Subcutaneous adipose tissue (tissue), 4 donors: ENCODE results near the gene BRD3. TPM values are rescaled to one million over a fixed set of nuclear protein-coding genes. Genes with fewer than 3 reads are reported as not detected.

Source experiments
- CTCF ChIP-seq: fragments of 450-650 bp; IDR thresholded peaks from one replicate; pipeline ENCODE4 v1.5.1; 2016; ENCODE audit warnings: low read depth, mild to moderate bottlenecking, control low read depth, antibody characterized with exemption, moderate library complexity
- total RNA-seq, 4 donors: library from RNA; depleted of rRNA; stranded (reverse); fragments of >200 nt; gene quantifications; one replicate each; pipeline ENCODE4 v1.1.0, GENCODE V29; 2016

Gene BRD3
- total RNA-seq, 4 donors from 2014 or later: 18.7 to 67.4 (median 22.1) TPM

- no peak for TF ChIP-seq CTCF
Measured at GRCh38 chr9:134037641-134038040, 30.2 kb downstream of the BRD3 start.

GRCh38 chr9:134036130-134036529, 31.7 kb downstream of the BRD3 start:
- no peak for TF ChIP-seq CTCF

GRCh38 chr9:134035041-134036039, 32.5 kb downstream of the BRD3 start:
- TF ChIP-seq CTCF: no peak

DNA sequence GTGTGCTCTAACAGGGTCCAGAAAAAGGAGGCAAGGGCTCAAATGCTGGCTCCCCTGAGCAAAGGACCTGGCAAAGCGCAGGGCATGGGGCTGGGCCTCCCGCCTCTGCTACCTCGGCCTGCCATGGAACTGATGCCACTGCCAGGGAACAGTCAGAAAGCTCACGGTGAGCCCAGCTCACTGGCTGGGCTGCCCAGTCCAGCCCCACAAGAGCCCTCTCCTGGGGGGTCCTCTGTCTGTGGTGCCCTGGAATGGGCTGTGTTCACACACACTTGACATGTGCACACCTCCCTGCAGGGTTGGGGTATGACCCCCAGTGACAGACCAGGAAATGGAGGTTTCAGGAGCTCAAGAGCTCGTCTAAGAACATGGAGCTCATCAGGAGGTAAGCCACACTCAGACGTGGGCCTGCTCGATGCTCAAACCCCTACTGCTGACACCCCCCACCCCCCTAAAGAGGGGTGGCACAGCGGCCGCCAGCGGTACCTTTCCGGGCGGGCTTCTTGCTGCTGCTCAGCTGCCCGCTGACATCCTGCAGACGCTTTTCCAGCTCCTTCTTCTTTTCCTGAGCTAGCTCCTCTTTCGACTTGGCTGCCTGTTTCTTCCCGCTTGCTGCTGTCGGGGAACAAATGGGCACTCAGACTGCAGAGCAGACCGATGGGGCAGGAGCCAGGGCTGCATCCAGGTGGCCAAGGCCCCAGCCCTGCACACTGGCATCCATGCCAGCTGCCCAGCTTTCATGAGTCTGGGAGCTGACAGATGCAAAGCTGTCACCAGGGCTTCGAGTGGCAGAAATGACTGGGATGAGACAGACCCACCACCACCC, 33.4 kb downstream of the BRD3 start:
- TF ChIP-seq CTCF: no peak

- no peak for TF ChIP-seq CTCF
Measured at GRCh38 chr9:134033516-134034214, 34.2 kb downstream of the BRD3 start.

DNA sequence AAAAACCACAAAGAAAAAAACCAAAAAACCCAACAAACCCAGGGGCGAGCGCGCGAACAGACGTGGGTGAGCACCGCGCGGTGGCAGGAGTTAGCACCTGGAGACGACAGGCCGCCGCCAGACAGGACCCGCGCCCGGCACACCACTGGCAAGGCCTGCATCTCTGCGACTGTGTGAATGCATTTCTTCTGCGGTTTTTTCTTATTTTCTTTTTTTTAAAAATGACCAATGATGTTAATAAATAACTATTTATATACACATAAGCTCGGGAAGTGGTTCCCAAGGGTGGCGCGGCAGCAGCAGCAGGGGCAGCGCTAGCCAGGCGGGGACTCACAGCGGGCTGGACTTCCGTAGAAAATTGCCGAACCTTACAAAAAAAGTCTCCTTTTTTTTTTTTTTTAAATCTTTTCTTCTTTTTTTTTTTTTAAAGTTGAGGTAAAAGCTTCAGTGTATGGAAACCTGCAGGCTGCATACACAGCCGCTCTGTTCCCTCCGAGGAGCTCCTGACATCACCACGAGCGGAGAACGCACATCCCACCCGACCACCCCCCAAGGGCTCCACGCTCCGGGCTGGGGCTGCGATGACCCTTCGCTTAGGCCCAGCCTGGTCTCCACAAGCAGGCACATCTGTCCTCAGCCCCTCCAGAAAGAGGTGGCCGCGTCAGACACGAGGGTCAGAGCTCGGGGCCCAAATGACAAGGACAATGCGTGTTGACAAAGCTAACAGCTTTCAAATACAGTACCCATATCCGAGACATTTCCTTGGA, 35.2 kb downstream of the BRD3 start:
- TF ChIP-seq CTCF: no peak
